RWPE1 (cell line): ENCODE results near the gene XRCC4.

Experiments
- CTCF ChIA-PET: fragments of 350-600 bp; sonication (Branson Sonifier 250); formaldehyde crosslinking; extraction: SDS; loops from one replicate; lab custom pipeline; 2021; lab: Yijun Ruan, JAX
- POLR2A ChIA-PET: fragments of 400-600 bp; formaldehyde crosslinking; extraction: SDS; loops from one replicate; lab custom pipeline; 2020; ENCODE audit warnings: antibody characterized with exemption; ENCODE audit not compliant: low non-redundant PET; lab: Yijun Ruan, JAX
- DNase-seq: peaks from one replicate; pipeline ENCODE4 v3.0.0; 2012; ENCODE audit warnings: low spot score
- H3K27ac ChIP-seq: fragments of 450-650 bp; 2 replicates; pipeline ENCODE4 v1.5.1; 2017
- CTCF ChIP-seq: fragments of 450-650 bp; conservative IDR thresholded peaks from 2 replicates; pipeline ENCODE4 v1.5.1; 2017; ENCODE audit warnings: low read depth, mild to moderate bottlenecking

Gene XRCC4

GRCh38 chr5:83035373-83036100 lies 41.8 kb upstream of the XRCC4 start:
- DNase-seq, result no peak
- no peak for TF ChIP-seq CTCF
- POLR2A ChIA-PET, result no interaction called here
- CTCF ChIA-PET, result interaction anchor here (0.5 kb wide), 1 partner anchor 1899 kb away, joined by 3 read pairs; no protein-coding TSS in a partner anchor
- H3K27ac ChIP-seq, result no peak overlapping the region

GRCh38 chr5:83036991-83037575 lies 40.3 kb upstream of the XRCC4 start:
- TF ChIP-seq CTCF, result no peak
- DNase-seq, result no peak
- ChIA-PET CTCF (no interaction called here), POLR2A (no interaction called here)
- no peak overlapping the region for H3K27ac ChIP-seq

GRCh38 chr5:83038924-83039323 lies 38.4 kb upstream of the XRCC4 start:
- H3K27ac ChIP-seq, result no peak overlapping the region
- CTCF ChIA-PET, result no interaction called here
- DNase-seq, result no peak
- TF ChIP-seq CTCF, result no peak
- POLR2A ChIA-PET, result no interaction called here

GRCh38 chr5:83042507-83042906 lies 34.8 kb upstream of the XRCC4 start:
- POLR2A ChIA-PET, result no interaction called here
- DNase-seq, result no peak
- CTCF ChIA-PET, result no interaction called here
- H3K27ac ChIP-seq, result no peak overlapping the region
- no peak for TF ChIP-seq CTCF

GRCh38 chr5:83044926-83045325 lies 32.4 kb upstream of the XRCC4 start:
- no peak overlapping the region for H3K27ac ChIP-seq
- no peak for TF ChIP-seq CTCF
- no peak for DNase-seq
- ChIA-PET POLR2A (no interaction called here), CTCF (no interaction called here)

GRCh38 chr5:83048277-83048676 lies 29.1 kb upstream of the XRCC4 start:
- POLR2A ChIA-PET, result no interaction called here
- CTCF ChIA-PET, result no interaction called here
- TF ChIP-seq CTCF, result no peak
- no peak for DNase-seq
- H3K27ac ChIP-seq, result no peak overlapping the region
